Glomerular visceral epithelial cell (primary cell): ENCODE results near the gene AK5.
"Not testable (repeated sequence)": the region's sequence is repeated elsewhere in the genome, so short reads cannot be mapped to it uniquely, and the experiment has no call there.

Experiments used
- DNase-seq: peaks from one replicate; pipeline ENCODE4 v3.0.0-alpha.2; 2016; ENCODE audit errors: extremely low spot score

Gene AK5

GRCh38 chr1:77288275-77288674 lies 6.5 kb downstream of the AK5 start:
- no peak for DNase-seq

- DNase-seq, result no peak
Observed at GRCh38 chr1:77290576-77290975, 8.8 kb downstream of the AK5 start.

- DNase-seq, result no peak
Observed at GRCh38 chr1:77292551-77292950, 10.7 kb downstream of the AK5 start.

- DNase-seq, result no peak
Observed at GRCh38 chr1:77300566-77300965, 18.7 kb downstream of the AK5 start.

GRCh38 chr1:77303387-77303786 lies 21.6 kb downstream of the AK5 start:
- DNase-seq, result no peak

GRCh38 chr1:77308889-77309621 lies 27.2 kb downstream of the AK5 start:
- DNase-seq, result no peak

GRCh38 chr1:77310924-77311323 lies 29.1 kb downstream of the AK5 start:
- no peak for DNase-seq

GRCh38 chr1:77312364-77312763 lies 30.5 kb downstream of the AK5 start:
- DNase-seq, result not testable (repeated sequence)

GRCh38 chr1:77313491-77313890 lies 31.7 kb downstream of the AK5 start:
- peak; percentile 5 for DNase-seq

GRCh38 chr1:77316006-77316405 lies 34.2 kb downstream of the AK5 start:
- DNase-seq, result peak; percentile 25

GRCh38 chr1:77316966-77317365 lies 35.1 kb downstream of the AK5 start:
- DNase-seq, result no peak

GRCh38 chr1:77319036-77319705 lies 37.4 kb downstream of the AK5 start:
- DNase-seq, result no peak

GRCh38 chr1:77322061-77322900 lies 40.5 kb downstream of the AK5 start:
- DNase-seq, result peak; percentile 75

GRCh38 chr1:77333501-77333900 lies 51.7 kb downstream of the AK5 start:
- no peak for DNase-seq

GRCh38 chr1:77336729-77337128 lies 54.9 kb downstream of the AK5 start:
- no peak for DNase-seq

GRCh38 chr1:77339326-77339725 lies 57.5 kb downstream of the AK5 start:
- no peak for DNase-seq

GRCh38 chr1:77341195-77341594 lies 59.4 kb downstream of the AK5 start:
- no peak for DNase-seq

GRCh38 chr1:77342745-77343144 lies 60.9 kb downstream of the AK5 start:
- no peak for DNase-seq

- DNase-seq, result peak; percentile 72
Observed at GRCh38 chr1:77347646-77348045, 65.8 kb downstream of the AK5 start.

GRCh38 chr1:77348549-77348948 lies 66.7 kb downstream of the AK5 start:
- DNase-seq, result no peak

GRCh38 chr1:77349275-77349674 lies 67.5 kb downstream of the AK5 start:
- no peak for DNase-seq

- DNase-seq, result no peak
Observed at GRCh38 chr1:77350012-77350770, 68.4 kb downstream of the AK5 start.
